HL-60 (cell line): ENCODE data around the gene SLC15A3.
"Not testable (repeated sequence)": the region's sequence is repeated elsewhere in the genome, so short reads cannot be mapped to it uniquely, and the experiment has no call there.

Source experiments
- DNase-seq, 2 experiments: peaks; one replicate each; pipeline ENCODE4 v3.0.0-alpha.2; 2010 to 2020; ENCODE audit warnings: low read depth in 1 of 2, low spot score in 1 of 2
- H3K27ac ChIP-seq: fragments of 250-450 bp; sonication (Bioruptor Pico); replicated peaks from 2 replicates; pipeline ENCODE4 v1.5.1; 2020; ENCODE audit warnings: mild to moderate bottlenecking, moderate library complexity
- H3K27me3 ChIP-seq: fragments of 250-450 bp; sonication (Bioruptor Pico); 2 replicates; pipeline ENCODE4 v1.5.1; 2021; ENCODE audit warnings: mild to moderate bottlenecking, moderate library complexity; ENCODE audit not compliant: insufficient read depth, poor library complexity, severe bottlenecking
- H3K4me3 ChIP-seq: replicated peaks from 2 replicates; pipeline ENCODE4 v1.5.1; 2011; ENCODE audit warnings: mild to moderate bottlenecking, control low read depth, low read length; ENCODE audit not compliant: insufficient read depth
- GABPA ChIP-seq: IDR thresholded peaks from 2 replicates; pipeline ENCODE4 v1.6.1; 2012; ENCODE audit warnings: low read depth
- POLR2AphosphoS5 ChIP-seq: IDR thresholded peaks from 2 replicates; pipeline ENCODE4 v1.6.1; 2012; ENCODE audit warnings: low read depth
- SPI1 ChIP-seq: IDR thresholded peaks from 2 replicates; pipeline ENCODE4 v1.6.1; 2012; ENCODE audit warnings: low read depth, mild to moderate bottlenecking, borderline replicate concordance
- TF ChIP-seq, protein P1 (sequence below): IDR thresholded peaks from 2 replicates; pipeline ENCODE4 v1.6.1; 2012; ENCODE audit warnings: low read depth; ENCODE audit not compliant: insufficient replicate concordance
- TF ChIP-seq, protein P2 (sequence below): IDR thresholded peaks from one replicate; pipeline ENCODE4 v1.5.1; 2011; ENCODE audit warnings: low read length, control low read depth, inconsistent platforms; ENCODE audit not compliant: insufficient read depth

SLC15A3 gene

DNA sequence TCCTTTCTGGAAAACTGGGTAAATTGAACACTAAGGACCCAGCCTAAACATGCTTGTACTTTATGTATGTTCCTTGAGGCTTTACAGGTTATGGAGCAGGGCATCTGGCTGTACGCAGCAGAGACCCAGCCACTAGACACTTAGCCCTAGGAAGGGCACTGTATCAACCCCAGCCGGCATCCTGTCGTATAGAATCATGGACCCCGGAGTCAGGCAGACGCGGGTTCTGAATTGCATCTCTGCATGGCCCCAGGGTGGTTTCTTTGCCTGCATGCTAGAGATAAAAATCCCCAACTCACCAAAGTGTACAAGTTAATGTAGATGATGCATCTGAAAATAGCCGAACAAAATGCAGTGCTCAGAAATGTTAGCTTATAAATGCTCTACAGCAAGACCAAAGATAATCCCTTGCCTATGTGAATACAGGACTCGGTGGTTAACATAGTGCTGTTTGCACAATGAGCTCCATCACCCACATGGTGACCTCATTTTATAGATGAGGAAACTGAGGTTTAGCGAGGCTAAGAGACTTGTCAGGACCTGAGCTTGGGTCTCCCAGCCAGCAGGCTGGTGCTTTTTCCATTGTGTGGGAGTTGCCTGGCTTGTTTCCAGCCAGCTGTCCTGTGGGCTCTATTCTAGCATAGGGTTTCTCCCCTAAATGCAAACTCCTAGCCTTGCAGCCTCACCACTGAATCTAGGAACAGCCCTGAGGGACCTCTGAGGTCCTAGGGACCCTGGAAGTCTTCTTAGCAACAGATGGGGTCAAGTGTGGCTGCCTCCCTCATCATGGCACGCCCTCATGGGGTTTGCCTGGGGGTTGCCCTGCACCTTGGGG is 26.8 kb upstream of the SLC15A3 start:
- no peaks in the 10 kb centered on the region for H3K27me3 ChIP-seq
- TF ChIP-seq SPI1 (no peak), POLR2AphosphoS5 (peak; percentile 77)
- H3K27ac ChIP-seq, result no peak overlapping the region
- DNase-seq, result peak; percentile 38 to 67
- H3K4me3 ChIP-seq, result no peak overlapping the region

DNA sequence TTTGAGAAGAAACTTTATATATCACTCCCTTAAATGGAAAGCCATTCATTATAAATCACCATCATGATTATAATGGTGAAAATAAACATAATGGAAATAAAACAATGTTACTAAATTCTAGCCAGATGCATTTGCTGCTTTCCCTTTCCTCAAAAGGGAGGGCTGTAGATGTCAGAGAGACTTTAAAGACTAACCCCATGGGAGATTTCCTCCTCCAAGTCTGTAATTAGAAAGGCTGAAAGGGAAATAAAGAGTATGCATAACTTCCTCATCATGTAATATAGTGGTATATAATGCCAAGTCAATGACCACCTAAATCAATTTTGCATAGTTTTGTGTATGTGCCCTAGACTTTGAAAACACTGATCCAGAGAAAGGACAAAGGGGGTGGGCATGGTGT is 25.9 kb upstream of the SLC15A3 start:
- no peak overlapping the region for H3K27ac ChIP-seq
- DNase-seq, result no peak
- H3K27me3 ChIP-seq, result peaks cover 2% of the 10 kb centered on the region
- H3K4me3 ChIP-seq, result no peak overlapping the region
- no peak for TF ChIP-seq GABPA
- TF ChIP-seq, protein P1, sequence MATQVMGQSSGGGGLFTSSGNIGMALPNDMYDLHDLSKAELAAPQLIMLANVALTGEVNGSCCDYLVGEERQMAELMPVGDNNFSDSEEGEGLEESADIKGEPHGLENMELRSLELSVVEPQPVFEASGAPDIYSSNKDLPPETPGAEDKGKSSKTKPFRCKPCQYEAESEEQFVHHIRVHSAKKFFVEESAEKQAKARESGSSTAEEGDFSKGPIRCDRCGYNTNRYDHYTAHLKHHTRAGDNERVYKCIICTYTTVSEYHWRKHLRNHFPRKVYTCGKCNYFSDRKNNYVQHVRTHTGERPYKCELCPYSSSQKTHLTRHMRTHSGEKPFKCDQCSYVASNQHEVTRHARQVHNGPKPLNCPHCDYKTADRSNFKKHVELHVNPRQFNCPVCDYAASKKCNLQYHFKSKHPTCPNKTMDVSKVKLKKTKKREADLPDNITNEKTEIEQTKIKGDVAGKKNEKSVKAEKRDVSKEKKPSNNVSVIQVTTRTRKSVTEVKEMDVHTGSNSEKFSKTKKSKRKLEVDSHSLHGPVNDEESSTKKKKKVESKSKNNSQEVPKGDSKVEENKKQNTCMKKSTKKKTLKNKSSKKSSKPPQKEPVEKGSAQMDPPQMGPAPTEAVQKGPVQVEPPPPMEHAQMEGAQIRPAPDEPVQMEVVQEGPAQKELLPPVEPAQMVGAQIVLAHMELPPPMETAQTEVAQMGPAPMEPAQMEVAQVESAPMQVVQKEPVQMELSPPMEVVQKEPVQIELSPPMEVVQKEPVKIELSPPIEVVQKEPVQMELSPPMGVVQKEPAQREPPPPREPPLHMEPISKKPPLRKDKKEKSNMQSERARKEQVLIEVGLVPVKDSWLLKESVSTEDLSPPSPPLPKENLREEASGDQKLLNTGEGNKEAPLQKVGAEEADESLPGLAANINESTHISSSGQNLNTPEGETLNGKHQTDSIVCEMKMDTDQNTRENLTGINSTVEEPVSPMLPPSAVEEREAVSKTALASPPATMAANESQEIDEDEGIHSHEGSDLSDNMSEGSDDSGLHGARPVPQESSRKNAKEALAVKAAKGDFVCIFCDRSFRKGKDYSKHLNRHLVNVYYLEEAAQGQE, result no peak

DNA sequence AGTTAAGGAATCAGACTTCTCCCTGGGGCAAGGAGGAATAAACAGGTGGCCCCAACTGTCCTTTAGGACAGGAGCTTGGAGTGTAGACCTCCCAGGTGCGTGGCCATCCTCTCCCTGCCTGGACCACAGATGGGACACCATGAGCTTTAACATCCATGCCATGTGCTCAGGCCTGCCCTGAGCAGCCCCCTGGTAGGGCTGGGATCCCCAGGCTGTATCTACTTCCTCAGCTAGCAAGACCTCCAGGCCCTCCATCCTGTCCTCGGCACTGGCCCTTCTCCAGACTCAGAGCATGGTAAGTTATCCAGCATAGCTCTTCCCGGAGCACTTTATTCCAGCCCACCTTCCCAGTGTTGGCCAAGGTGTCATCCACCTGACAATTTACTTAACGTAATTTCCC is 25.2 kb upstream of the SLC15A3 start:
- TF ChIP-seq GABPA (no peak), POLR2AphosphoS5 (no peak), SPI1 (no peak)
- TF ChIP-seq, protein P2, sequence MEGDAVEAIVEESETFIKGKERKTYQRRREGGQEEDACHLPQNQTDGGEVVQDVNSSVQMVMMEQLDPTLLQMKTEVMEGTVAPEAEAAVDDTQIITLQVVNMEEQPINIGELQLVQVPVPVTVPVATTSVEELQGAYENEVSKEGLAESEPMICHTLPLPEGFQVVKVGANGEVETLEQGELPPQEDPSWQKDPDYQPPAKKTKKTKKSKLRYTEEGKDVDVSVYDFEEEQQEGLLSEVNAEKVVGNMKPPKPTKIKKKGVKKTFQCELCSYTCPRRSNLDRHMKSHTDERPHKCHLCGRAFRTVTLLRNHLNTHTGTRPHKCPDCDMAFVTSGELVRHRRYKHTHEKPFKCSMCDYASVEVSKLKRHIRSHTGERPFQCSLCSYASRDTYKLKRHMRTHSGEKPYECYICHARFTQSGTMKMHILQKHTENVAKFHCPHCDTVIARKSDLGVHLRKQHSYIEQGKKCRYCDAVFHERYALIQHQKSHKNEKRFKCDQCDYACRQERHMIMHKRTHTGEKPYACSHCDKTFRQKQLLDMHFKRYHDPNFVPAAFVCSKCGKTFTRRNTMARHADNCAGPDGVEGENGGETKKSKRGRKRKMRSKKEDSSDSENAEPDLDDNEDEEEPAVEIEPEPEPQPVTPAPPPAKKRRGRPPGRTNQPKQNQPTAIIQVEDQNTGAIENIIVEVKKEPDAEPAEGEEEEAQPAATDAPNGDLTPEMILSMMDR, result no peak
- TF ChIP-seq, protein P1, result no peak
- Histone ChIP-seq H3K27me3 (peaks cover 3% of the 10 kb centered on the region), H3K4me3 (no peak overlapping the region), H3K27ac (no peak overlapping the region)
- no peak for DNase-seq

DNA sequence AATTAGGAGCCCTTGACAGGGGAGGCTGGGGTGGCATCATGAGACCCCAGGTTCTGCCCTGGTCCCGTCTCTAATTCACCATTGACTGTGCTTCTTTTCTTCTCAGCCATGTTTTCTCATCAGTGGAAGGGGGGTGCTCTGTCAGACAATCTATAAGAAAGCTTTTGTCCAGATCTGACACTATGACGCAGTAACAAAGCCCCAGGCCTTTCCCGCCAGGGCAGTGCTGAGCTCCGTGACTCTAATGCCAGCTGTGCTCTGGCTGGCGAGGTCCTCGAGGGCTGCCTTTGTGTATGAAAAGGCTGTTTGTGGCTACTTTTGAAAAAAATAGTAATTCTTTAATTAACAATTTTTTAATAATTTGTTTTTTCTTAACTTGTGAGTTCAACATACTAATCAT is 22.8 kb upstream of the SLC15A3 start:
- no peak overlapping the region for H3K27ac ChIP-seq
- no peak for DNase-seq
- H3K27me3 ChIP-seq, result peaks cover 3% of the 10 kb centered on the region
- H3K4me3 ChIP-seq, result no peak overlapping the region
- TF ChIP-seq POLR2AphosphoS5 (no peak), SPI1 (no peak), GABPA (no peak)
- TF ChIP-seq, protein P1, result no peak
- TF ChIP-seq, protein P2, result no peak

DNA sequence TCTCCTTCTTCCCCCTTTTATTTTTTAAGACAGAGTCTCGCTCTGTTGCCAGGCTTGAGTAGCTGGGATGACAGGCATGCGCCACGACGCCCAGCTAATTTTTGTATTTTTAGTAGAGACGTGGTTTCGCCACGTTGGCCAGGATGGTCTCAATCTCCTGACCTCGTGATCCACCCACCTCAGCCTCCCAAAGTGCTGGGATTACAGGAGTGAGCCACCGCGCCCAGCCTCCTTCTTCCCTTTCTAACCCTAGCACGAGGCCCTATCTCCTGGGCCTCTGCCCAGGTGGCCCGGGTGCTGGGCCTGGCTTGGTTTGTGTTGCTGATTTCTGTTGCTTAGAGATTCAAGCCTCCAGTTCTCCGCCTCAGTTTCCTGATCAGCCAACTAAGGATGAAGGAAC is 22.3 kb upstream of the SLC15A3 start:
- DNase-seq, H3K27ac ChIP-seq, H3K27me3 ChIP-seq, H3K4me3 ChIP-seq: not testable (repeated sequence)
